RWPE2 (cell line): ENCODE results near the gene SPINK8.

Experiments used
- ATAC-seq: fragments of 200-7000 bp; cut with Tn5 transposase; 3 replicates; pipeline ENCODE4 v1.9.1; 2021; ENCODE audit warnings: low read depth
- DNase-seq: peaks from one replicate; pipeline ENCODE4 v3.0.0-alpha.2; 2020; ENCODE audit warnings: low spot score
- H3K27ac ChIP-seq: fragments of 450-650 bp; 2 replicates; pipeline ENCODE4 v1.5.1; 2017; ENCODE audit warnings: mild to moderate bottlenecking; ENCODE audit not compliant: poor library complexity, severe bottlenecking
- H3K27me3 ChIP-seq: fragments of 250-450 bp; sonication (Bioruptor Pico); 2 replicates; pipeline ENCODE4 v1.5.1; 2021; ENCODE audit warnings: mild to moderate bottlenecking, moderate library complexity; ENCODE audit not compliant: insufficient read depth, poor library complexity, severe bottlenecking
- H3K36me3 ChIP-seq: fragments of 250-450 bp; sonication (Bioruptor Pico); 2 replicates; pipeline ENCODE4 v1.5.1; 2020; ENCODE audit warnings: low read depth, mild to moderate bottlenecking, moderate library complexity
- H3K4me1 ChIP-seq: fragments of 250-450 bp; sonication (Bioruptor Pico); 2 replicates; pipeline ENCODE4 v1.5.1; 2021; ENCODE audit warnings: mild to moderate bottlenecking, moderate library complexity; ENCODE audit not compliant: insufficient read depth, poor library complexity, severe bottlenecking
- H3K4me3 ChIP-seq: fragments of 250-450 bp; sonication (Bioruptor Pico); 2 replicates; pipeline ENCODE4 v1.5.1; 2021; ENCODE audit warnings: mild to moderate bottlenecking, moderate library complexity; ENCODE audit not compliant: severe bottlenecking
- H3K9me3 ChIP-seq: fragments of 250-450 bp; sonication (Bioruptor Pico); 2 replicates; pipeline ENCODE4 v1.5.1; 2021; ENCODE audit warnings: mild to moderate bottlenecking, moderate library complexity; ENCODE audit not compliant: severe bottlenecking
- TF ChIP-seq, protein P1 (sequence below): fragments of 450-650 bp; IDR thresholded peaks from one replicate; pipeline ENCODE4 v1.5.1; 2017; ENCODE audit warnings: mild to moderate bottlenecking, moderate library complexity; ENCODE audit not compliant: poor library complexity, severe bottlenecking

Gene SPINK8

DNA sequence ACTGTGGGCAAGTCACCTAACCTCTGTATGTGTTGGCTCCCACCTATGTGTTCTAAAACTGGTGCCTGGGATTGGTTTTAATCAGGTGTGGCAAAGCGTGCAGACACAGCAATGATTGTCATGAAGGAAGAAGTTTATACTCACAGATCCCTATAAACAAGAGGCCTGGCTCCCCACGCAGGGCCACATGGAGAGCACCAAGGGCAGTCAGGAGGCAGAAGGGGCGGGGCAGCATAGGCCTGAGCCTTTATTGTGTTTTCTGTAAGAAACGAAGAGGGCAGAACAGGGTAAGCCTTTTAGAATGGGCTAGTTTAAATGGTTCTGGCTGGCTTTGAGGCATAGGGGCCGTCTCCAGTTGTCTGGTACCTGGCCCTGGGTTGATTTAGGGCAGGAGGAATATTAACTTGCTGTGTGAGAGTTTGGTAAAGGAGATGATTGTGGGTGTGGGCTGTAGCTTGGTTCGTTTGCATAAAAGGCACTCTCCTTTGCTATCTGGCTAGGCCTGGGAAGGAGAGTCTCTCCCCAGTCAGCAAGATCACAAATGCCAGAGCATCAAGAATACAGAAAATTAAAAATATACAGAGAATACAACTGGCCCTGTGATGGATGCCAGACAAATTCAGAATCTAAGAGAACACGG, 36.4 kb upstream of the SPINK8 start:
- DNase-seq (no peak), ATAC-seq (no peak)
- no peak overlapping the region for H3K4me3 ChIP-seq
- H3K27ac ChIP-seq, result no peak overlapping the region
- no peaks in the 10 kb centered on the region for H3K4me1 ChIP-seq
- no peaks in the 10 kb centered on the region for H3K9me3 ChIP-seq
- no peaks in the 10 kb centered on the region for H3K27me3 ChIP-seq
- TF ChIP-seq, protein P1, sequence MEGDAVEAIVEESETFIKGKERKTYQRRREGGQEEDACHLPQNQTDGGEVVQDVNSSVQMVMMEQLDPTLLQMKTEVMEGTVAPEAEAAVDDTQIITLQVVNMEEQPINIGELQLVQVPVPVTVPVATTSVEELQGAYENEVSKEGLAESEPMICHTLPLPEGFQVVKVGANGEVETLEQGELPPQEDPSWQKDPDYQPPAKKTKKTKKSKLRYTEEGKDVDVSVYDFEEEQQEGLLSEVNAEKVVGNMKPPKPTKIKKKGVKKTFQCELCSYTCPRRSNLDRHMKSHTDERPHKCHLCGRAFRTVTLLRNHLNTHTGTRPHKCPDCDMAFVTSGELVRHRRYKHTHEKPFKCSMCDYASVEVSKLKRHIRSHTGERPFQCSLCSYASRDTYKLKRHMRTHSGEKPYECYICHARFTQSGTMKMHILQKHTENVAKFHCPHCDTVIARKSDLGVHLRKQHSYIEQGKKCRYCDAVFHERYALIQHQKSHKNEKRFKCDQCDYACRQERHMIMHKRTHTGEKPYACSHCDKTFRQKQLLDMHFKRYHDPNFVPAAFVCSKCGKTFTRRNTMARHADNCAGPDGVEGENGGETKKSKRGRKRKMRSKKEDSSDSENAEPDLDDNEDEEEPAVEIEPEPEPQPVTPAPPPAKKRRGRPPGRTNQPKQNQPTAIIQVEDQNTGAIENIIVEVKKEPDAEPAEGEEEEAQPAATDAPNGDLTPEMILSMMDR, result no peak
- no peaks in the 10 kb centered on the region for H3K36me3 ChIP-seq

DNA sequence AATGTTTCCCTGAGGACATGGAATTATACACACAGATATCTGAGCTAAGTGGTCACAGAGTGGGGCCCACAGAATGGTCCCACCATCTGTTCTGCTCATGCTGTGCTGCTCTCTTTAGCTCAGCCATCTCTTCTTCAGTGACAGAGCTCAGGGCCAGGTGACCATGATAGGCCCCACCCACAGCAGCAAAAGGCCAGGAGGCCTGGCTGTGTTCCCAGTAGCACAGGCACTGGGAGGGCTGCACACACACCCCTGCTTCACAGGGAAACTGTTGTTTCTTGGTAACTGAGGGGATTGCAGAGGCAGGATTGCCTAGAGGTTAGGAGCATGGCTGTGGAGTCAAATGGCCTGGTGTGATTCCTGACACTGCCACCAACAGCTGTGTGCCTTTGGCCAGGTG, 33.7 kb upstream of the SPINK8 start:
- ATAC-seq (no peak), DNase-seq (no peak)
- H3K4me1 ChIP-seq, result no peaks in the 10 kb centered on the region
- H3K27me3 ChIP-seq, result no peaks in the 10 kb centered on the region
- TF ChIP-seq, protein P1, result no peak
- no peaks in the 10 kb centered on the region for H3K9me3 ChIP-seq
- H3K27ac ChIP-seq, result no peak overlapping the region
- H3K4me3 ChIP-seq, result no peak overlapping the region
- no peaks in the 10 kb centered on the region for H3K36me3 ChIP-seq

DNA sequence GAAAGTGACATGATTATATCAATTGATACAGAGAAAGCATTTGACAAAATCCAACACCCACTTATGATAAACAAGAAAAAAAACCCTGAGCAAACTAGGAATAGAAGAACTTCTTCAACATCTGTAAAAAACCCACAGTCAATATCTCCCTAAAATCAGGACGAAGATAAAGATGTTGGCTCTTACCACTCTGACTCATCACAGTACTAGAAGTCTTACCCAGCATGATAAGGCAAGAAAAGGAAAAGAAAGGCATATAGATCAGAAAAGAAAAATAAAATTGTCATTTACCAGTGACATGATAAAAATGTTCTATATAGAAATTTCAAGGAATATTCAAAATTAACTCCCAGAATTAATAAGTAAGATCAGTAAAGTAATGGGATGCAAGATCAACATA, 31.4 kb upstream of the SPINK8 start:
- ATAC-seq, result no peak
- TF ChIP-seq, protein P1, result no peak
- DNase-seq, result no peak
- Histone ChIP-seq H3K27ac (no peak overlapping the region), H3K4me1 (no peaks in the 10 kb centered on the region), H3K9me3 (no peaks in the 10 kb centered on the region), H3K36me3 (no peaks in the 10 kb centered on the region), H3K4me3 (no peak overlapping the region), H3K27me3 (no peaks in the 10 kb centered on the region)

DNA sequence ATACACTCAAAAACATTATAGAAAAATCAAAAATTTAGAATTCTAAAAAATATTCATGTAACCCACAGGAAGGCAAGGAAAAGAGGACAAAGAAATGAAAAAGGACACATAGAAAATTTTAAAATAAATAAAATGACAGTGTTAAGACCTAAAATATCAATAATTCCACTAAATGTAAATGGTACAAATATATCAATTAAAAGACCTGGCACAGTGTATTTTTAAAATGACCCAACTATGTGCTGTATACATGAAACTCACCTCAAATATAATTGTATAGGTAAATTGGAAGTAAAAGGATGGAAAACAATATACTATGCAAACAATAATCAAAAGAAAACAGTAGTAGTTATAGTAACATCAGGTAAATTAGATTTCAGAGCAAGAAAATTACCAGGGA, 28.5 kb upstream of the SPINK8 start:
- no peak overlapping the region for H3K27ac ChIP-seq
- TF ChIP-seq, protein P1, result no peak
- H3K4me1 ChIP-seq, result no peaks in the 10 kb centered on the region
- no peaks in the 10 kb centered on the region for H3K36me3 ChIP-seq
- H3K27me3 ChIP-seq, result no peaks in the 10 kb centered on the region
- ATAC-seq (no peak), DNase-seq (no peak)
- H3K9me3 ChIP-seq, result no peaks in the 10 kb centered on the region
- no peak overlapping the region for H3K4me3 ChIP-seq

DNA sequence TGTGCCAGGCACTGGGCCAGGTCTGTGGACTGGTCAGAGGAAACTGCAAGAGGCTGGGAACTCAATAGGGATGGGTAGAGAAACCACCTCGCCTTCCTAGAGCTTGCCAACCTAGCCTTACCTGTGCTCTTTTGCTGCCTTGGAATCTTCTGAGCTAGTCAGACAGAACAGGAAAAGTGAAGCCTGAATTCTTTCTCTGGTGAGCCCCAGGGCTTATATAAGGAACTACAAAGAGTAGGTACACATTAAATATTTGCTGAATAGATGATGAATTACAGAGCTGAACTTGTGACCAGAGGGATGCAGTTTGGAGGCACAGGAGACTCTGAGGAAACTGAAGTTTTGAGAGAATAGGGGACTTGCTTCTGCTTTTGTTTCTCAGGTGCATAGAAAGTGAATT, 23.0 kb upstream of the SPINK8 start:
- DNase-seq, result no peak
- TF ChIP-seq, protein P1, result no peak

More for the DNA sequence above, 23.0 kb upstream of the SPINK8 start:
- H3K4me1 ChIP-seq, result no peaks in the 10 kb centered on the region
- no peaks in the 10 kb centered on the region for H3K36me3 ChIP-seq
- no peaks in the 10 kb centered on the region for H3K27me3 ChIP-seq
- no peak overlapping the region for H3K27ac ChIP-seq
- no peak for ATAC-seq
- H3K4me3 ChIP-seq, result no peak overlapping the region
- H3K9me3 ChIP-seq, result no peaks in the 10 kb centered on the region
